ENCODE results near the gene DHX40. TPM values are rescaled to one million over a fixed set of nuclear protein-coding genes. Genes with fewer than 3 reads are reported as not detected.

DHX40 gene
- total and polyA plus RNA-seq, 2 of the 13 experiments (the other 11 are each of a cell fraction or from before 2014, with no cell fraction given), result 22.2 to 37.0 TPM

DNA sequence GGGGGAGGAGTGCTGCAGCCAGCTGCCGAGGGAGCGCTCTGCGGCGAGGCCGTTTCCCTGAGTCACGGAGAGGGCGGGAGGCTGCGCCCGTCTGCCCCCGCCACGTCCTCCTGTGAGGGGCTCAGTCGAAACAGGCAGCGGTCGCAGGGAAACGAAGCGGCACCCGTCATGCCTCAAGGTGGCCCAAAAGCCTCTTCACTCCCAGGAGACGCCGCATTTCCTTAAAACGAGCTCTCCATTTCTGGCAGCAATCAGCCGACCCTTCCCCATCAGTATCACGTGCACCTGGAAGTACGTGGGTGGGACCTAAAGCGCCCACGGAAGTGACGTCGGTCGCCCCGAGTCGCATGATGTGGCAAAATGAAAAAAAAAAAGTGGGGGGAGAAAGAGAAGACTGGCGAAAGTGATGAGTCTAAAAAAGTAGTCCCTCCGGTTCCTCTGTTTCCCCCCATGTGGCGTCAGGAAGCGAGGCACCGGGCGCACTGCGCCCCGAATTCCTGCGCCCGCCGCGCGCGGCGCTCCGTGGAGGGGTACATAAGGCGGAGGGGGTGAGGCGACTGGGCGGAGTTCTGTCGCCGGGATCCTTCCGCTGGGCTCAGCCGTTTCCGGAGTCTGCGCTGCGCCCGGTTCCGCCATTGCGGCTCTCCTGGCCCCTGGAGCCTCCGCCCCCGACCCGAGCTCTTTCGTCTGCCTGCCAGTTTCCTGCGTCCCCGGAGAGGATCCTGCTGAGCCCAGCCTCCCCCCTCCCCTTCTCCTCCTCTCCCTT, 54.1 kb downstream of the DHX40 start, which contains the start of gene CLTC (continued):
- TF ChIP-seq ZNF557 (CRISPR knock-in tag; IDR thresholded peaks at IDR 0.05) (peak; percentile 50; the same call in 1 of the 2 replicates), SKIL (CRISPR knock-in tag; IDR thresholded peaks at IDR 0.05; ENCODE audit: borderline replicate concordance) (peak; percentile 74), ZNF224 (CRISPR knock-in tag; IDR thresholded peaks at IDR 0.05) (peak; percentile 96; the same call in 1 of the 2 replicates), THAP7 (CRISPR knock-in tag; IDR thresholded peaks at IDR 0.05) (peak; percentile 75; the same call in 1 of the 2 replicates), PHB2 (IDR thresholded peaks at IDR 0.05; ENCODE audit: partially characterized antibody) (no peak), BHLHE40 (IDR thresholded peaks at IDR 0.05; ENCODE audit: low read length) (peak; percentile 96), KAT2B (IDR thresholded peaks at IDR 0.05; ENCODE audit: borderline replicate concordance, low read depth, low read length) (no peak), ZNF24 (IDR thresholded peaks at IDR 0.05) (peak; percentile 83), CSRNP2 (CRISPR knock-in tag; conservative IDR thresholded peaks at IDR 0.05; ENCODE audit: low read depth) (no peak), HHEX (CRISPR knock-in tag; IDR thresholded peaks at IDR 0.05) (no peak), REXO4 (CRISPR knock-in tag; IDR thresholded peaks at IDR 0.05; ENCODE audit: borderline replicate concordance) (no peak; the same call in 1 of the 2 replicates), SP1 (IDR thresholded peaks at IDR 0.05) (no peak), SP1 (CRISPR knock-in tag; IDR thresholded peaks at IDR 0.05) (peak; percentile 99), ZNF501 (CRISPR knock-in tag; IDR thresholded peaks at IDR 0.05) (peak; percentile 91), FIP1L1 (IDR thresholded peaks at IDR 0.05; ENCODE audit: borderline replicate concordance, insufficient read depth, low read depth, low read length) (peak; percentile 87; the same call in 1 of the 2 replicates), TEAD2 (CRISPR knock-in tag; IDR thresholded peaks at IDR 0.05) (no peak), SOX13 (IDR thresholded peaks at IDR 0.05) (peak; percentile 46), SOX13 (CRISPR knock-in tag; conservative IDR thresholded peaks at IDR 0.05 in 1 of 2, IDR thresholded peaks at IDR 0.05 in 1 of 2) (peak in 1 of 2 experiments; percentile 49; a peak in 3 of 4 replicates), DMTF1 (CRISPR knock-in tag; IDR thresholded peaks at IDR 0.05) (peak; percentile 87; the same call in 1 of the 2 replicates), KAT7 (CRISPR knock-in tag; IDR thresholded peaks at IDR 0.05; ENCODE audit: borderline replicate concordance) (peak; percentile 92), ZNF709 (CRISPR knock-in tag; IDR thresholded peaks at IDR 0.05) (peak; percentile 62; the same call in 1 of the 2 replicates), MTF2 (CRISPR knock-in tag; IDR thresholded peaks at IDR 0.05; ENCODE audit: borderline replicate concordance) (no peak)
- TF ChIP-seq, protein P1, sequence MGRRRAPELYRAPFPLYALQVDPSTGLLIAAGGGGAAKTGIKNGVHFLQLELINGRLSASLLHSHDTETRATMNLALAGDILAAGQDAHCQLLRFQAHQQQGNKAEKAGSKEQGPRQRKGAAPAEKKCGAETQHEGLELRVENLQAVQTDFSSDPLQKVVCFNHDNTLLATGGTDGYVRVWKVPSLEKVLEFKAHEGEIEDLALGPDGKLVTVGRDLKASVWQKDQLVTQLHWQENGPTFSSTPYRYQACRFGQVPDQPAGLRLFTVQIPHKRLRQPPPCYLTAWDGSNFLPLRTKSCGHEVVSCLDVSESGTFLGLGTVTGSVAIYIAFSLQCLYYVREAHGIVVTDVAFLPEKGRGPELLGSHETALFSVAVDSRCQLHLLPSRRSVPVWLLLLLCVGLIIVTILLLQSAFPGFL (CRISPR knock-in tag; IDR thresholded peaks at IDR 0.05), result no peak

Data from HepG2 (cell line).